ENCODE measurements around the gene ZMAT5. TPM values are rescaled to one million over a fixed set of nuclear protein-coding genes. Genes with fewer than 3 reads are reported as not detected.

The ZMAT5 gene
- 10 to 100 TPM; 13.3 to 33.8 (median 23.1) TPM for total RNA-seq

- Histone ChIP-seq H3K36me3 (peaks cover 10 to 30% (median 24%) of the 10 kb centered on the region in 4 donors), H3K9me3 (no peaks in the 10 kb centered on the region), H3K4me1 (peaks cover 29 to 37% (median 32%) of the 10 kb centered on the region in 4 donors), H3K27me3 (no peaks in the 10 kb centered on the region), H3K27ac (replicated peaks in 1 of 4) (peak within 1 kb of the TSS; percentile 78 to 90 (median 84)), H3K4me3 (peak within 1 kb of the TSS; percentile 61 to 92 (median 77))
- intact Hi-C loops (cut with DNase I): loop anchor here (10.0 kb wide), 2 partner anchors 162 to 238 kb away; partner anchors contain the start of gene NF2
- peak; percentile 97 for DNase-seq (ENCODE audit: extremely low spot score)
- WGBS: under 1% methylated on average over 20 of the region's 32 CpGs
- no peak for TF ChIP-seq EP300 (IDR thresholded peaks at IDR 0.05)
- no peak for TF ChIP-seq POLR2A (IDR thresholded peaks at IDR 0.05; ENCODE audit: low read depth)
- peak in 1 of 2 donors; percentile 84 for TF ChIP-seq POLR2AphosphoS5 (IDR thresholded peaks at IDR 0.05)
- TF ChIP-seq, protein P1, sequence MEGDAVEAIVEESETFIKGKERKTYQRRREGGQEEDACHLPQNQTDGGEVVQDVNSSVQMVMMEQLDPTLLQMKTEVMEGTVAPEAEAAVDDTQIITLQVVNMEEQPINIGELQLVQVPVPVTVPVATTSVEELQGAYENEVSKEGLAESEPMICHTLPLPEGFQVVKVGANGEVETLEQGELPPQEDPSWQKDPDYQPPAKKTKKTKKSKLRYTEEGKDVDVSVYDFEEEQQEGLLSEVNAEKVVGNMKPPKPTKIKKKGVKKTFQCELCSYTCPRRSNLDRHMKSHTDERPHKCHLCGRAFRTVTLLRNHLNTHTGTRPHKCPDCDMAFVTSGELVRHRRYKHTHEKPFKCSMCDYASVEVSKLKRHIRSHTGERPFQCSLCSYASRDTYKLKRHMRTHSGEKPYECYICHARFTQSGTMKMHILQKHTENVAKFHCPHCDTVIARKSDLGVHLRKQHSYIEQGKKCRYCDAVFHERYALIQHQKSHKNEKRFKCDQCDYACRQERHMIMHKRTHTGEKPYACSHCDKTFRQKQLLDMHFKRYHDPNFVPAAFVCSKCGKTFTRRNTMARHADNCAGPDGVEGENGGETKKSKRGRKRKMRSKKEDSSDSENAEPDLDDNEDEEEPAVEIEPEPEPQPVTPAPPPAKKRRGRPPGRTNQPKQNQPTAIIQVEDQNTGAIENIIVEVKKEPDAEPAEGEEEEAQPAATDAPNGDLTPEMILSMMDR (IDR thresholded peaks at IDR 0.05): no peak
Observed at GRCh38 chr22:29766632-29767170, at the start of gene ZMAT5. Gene ZMAT5, minus strand, starts transcription at chr22:29767007. Its CDS starts 18,463 bp downstream, at chr22:29748544.

DNA sequence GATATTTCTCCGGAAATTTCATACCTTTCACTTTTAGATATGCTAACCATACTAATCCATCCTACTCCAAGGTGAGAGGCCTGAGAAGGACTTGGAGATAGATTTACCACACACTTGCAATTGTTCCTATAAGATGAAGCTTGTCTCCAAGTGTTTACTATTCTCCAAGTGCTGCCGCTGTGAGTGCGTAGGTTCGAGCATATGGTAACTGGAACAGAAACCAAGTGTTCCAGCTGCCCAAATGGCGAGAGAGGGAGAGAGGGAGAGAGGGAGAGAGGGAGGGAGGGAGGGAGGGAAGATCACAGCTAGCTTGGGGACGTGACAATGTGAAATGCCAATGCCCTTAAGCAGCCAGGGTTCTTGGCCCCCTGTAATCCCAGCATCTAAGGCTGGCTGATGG is 49.7 kb upstream of the ZMAT5 start:
- H3K27ac ChIP-seq (replicated peaks in 1 of 4): peak overlapping the region in 1 of 4 donors; percentile 34
- TF ChIP-seq POLR2A (IDR thresholded peaks at IDR 0.05; ENCODE audit: low read depth) (no peak), POLR2AphosphoS5 (IDR thresholded peaks at IDR 0.05) (no peak), EP300 (IDR thresholded peaks at IDR 0.05) (no peak)
- TF ChIP-seq, protein P1 (IDR thresholded peaks at IDR 0.05): no peak
- no peak for DNase-seq (ENCODE audit: extremely low spot score)
- no peaks in the 10 kb centered on the region for H3K9me3 ChIP-seq
- intact Hi-C loops (cut with DNase I): no loop called here
- WGBS: 75% methylated on average over 6 of the region's 6 CpGs
- no peak overlapping the region for H3K4me3 ChIP-seq
- peaks cover 17 to 24% (median 20%) of the 10 kb centered on the region in 4 donors for H3K4me1 ChIP-seq
- no peaks in the 10 kb centered on the region for H3K27me3 ChIP-seq
- peaks cover 47 to 100% (median 78%) of the 10 kb centered on the region in 4 donors for H3K36me3 ChIP-seq

DNA sequence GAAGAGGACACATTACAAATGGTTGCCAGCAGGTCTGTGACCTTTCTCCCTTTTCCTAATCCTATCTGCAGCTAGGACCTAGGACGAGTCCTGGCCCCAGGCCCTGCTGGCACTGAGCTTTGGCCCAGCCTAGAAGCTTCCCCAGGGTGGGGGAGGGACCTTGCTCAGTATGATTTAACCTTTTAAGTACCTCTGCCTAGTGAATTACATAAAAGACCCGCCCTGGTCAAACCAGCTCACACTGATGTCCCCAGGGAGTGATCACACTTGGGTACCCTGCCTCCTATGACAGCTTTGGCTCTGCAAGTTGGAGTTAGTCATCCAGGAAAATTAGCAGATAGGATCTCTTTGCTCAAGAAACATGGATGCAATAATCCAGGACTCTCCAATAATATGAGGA is 49.3 kb upstream of the ZMAT5 start:
- Histone ChIP-seq H3K36me3 (peaks cover 49 to 100% (median 80%) of the 10 kb centered on the region in 4 donors), H3K27me3 (no peaks in the 10 kb centered on the region), H3K4me1 (peaks cover 13 to 20% (median 17%) of the 10 kb centered on the region in 4 donors), H3K9me3 (no peaks in the 10 kb centered on the region), H3K27ac (replicated peaks in 1 of 4) (peak overlapping the region in 1 of 4 donors; percentile 24), H3K4me3 (no peak overlapping the region)
- 34% methylated on average over 2 of the region's 2 CpGs for WGBS
- TF ChIP-seq EP300 (IDR thresholded peaks at IDR 0.05) (no peak), POLR2AphosphoS5 (IDR thresholded peaks at IDR 0.05) (peak in 1 of 2 donors; percentile 15)
- no peak for DNase-seq (ENCODE audit: extremely low spot score)
- intact Hi-C loops (cut with DNase I): no loop called here

DNA sequence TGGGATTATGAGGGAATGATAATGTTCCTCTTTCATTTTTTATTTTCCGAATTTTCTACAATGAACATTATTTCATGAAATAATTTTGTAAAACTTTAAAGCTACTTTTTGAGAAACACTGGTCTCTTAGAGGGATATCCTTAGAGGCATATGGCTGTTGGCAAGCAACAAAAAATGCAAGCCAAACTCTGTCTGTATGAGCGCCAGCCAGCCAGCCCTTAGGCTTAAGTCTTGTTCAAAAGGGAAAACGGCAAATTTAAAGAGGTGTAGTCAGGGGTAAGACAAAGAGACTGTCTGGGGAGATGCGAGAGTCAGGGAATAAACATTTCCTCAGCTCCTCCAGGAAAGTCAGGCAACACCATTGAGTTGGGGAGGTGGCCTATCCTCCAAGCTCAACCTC is 48.8 kb upstream of the ZMAT5 start:
- no peak overlapping the region for H3K4me3 ChIP-seq
- H3K36me3 ChIP-seq: peaks cover 49 to 100% (median 85%) of the 10 kb centered on the region in 4 donors
- H3K27me3 ChIP-seq: no peaks in the 10 kb centered on the region
- no peak for TF ChIP-seq POLR2AphosphoS5 (IDR thresholded peaks at IDR 0.05)
- TF ChIP-seq, protein P1 (IDR thresholded peaks at IDR 0.05): no peak
- no peak for TF ChIP-seq EP300 (IDR thresholded peaks at IDR 0.05)
- TF ChIP-seq POLR2A (IDR thresholded peaks at IDR 0.05; ENCODE audit: low read depth): no peak
- 65% methylated on average over 4 of the region's 4 CpGs for WGBS
- DNase-seq (ENCODE audit: extremely low spot score): no peak
- H3K27ac ChIP-seq (replicated peaks in 1 of 4): peak overlapping the region in 1 of 4 donors; percentile 24
- intact Hi-C loops (cut with DNase I): no loop called here
- H3K9me3 ChIP-seq: no peaks in the 10 kb centered on the region
- peaks cover 12 to 24% (median 17%) of the 10 kb centered on the region in 4 donors for H3K4me1 ChIP-seq

GRCh38 chr22:29814003-29814402 is 47.2 kb upstream of the ZMAT5 start:
- no peaks in the 10 kb centered on the region for H3K27me3 ChIP-seq
- H3K36me3 ChIP-seq: peaks cover 40 to 95% (median 81%) of the 10 kb centered on the region in 4 donors
- H3K4me3 ChIP-seq: no peak overlapping the region
- intact Hi-C loops (cut with DNase I): no loop called here
- 75% methylated on average over 5 of the region's 5 CpGs for WGBS
- H3K4me1 ChIP-seq: peaks cover 15 to 32% (median 23%) of the 10 kb centered on the region in 4 donors
- H3K9me3 ChIP-seq: no peaks in the 10 kb centered on the region
- DNase-seq (ENCODE audit: extremely low spot score): no peak
- no peak overlapping the region for H3K27ac ChIP-seq (replicated peaks in 1 of 4)
- no peak for TF ChIP-seq POLR2AphosphoS5 (IDR thresholded peaks at IDR 0.05)
- no peak for TF ChIP-seq POLR2A (IDR thresholded peaks at IDR 0.05; ENCODE audit: low read depth)
- TF ChIP-seq, protein P1 (IDR thresholded peaks at IDR 0.05): no peak
- no peak for TF ChIP-seq EP300 (IDR thresholded peaks at IDR 0.05)

Measured in esophagus muscularis mucosa (tissue), 4 donors.